Right lobe of liver (tissue), 4 donors: ENCODE measurements around the gene ELMO1.

Experiments
- CTCF ChIP-seq, 4 donors: fragments of 200-600 bp in 3 of 4; fragments of 450-650 bp in 1 of 4; IDR thresholded peaks; one replicate each; pipeline versions ENCODE4 v1.5.1 to v1.8.0; 2016 to 2022; ENCODE audit warnings: antibody characterized with exemption in 4 of 4, mild to moderate bottlenecking in 2 of 4
- POLR2A ChIP-seq: fragments of 450-650 bp; IDR thresholded peaks from one replicate; pipeline ENCODE4 v1.6.1; 2017; ENCODE audit warnings: antibody characterized with exemption, mild to moderate bottlenecking
- donor health status: DM: no; HTN: no; CAD: no.
- donor health status: DM: no; HTN: no; CAD: no.
- donor health status: DM: no; HTN: yes; CAD: no.

- no peak for TF ChIP-seq CTCF (IDR thresholded peaks at IDR 0.05)
- TF ChIP-seq POLR2A: no peak
These were observed 78.8 kb downstream of the ELMO1 start for GRCh38 chr7:37369906-37370305.
